ENCODE data around the gene ACVR2A. TPM values are rescaled to one million over a fixed set of nuclear protein-coding genes. Genes with fewer than 3 reads are reported as not detected.

The ACVR2A gene
- total RNA-seq, 1 donor: 39.4 TPM

DNA sequence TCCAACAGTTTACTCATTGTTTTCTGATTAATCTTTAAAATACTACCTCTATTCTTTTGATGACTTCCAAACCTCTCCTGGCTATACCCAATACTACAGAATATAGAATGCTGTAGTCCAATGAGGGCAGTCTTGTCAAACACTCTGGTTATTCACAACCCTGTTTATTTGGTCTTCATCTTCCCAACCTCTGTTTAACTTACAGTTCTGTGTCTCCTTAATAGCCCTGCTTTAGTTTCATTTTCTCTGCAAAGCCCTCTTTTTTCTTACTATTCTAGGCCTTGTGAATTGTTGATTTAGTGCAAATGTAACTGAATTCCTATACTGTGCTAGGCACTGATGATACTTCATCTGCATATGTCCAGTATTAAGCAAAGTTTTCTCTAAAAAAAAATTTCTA is 40.0 kb downstream of the ACVR2A start:
- DNase-seq (ENCODE audit: insufficient read length, low spot score, missing footprints): no peak
- H3K4me2 ChIP-seq (ENCODE audit: insufficient read depth, low read length): peak overlapping the region; percentile 11
- peaks cover 34% of the 10 kb centered on the region for H3K79me2 ChIP-seq (ENCODE audit: insufficient read depth, low read length)

DNA sequence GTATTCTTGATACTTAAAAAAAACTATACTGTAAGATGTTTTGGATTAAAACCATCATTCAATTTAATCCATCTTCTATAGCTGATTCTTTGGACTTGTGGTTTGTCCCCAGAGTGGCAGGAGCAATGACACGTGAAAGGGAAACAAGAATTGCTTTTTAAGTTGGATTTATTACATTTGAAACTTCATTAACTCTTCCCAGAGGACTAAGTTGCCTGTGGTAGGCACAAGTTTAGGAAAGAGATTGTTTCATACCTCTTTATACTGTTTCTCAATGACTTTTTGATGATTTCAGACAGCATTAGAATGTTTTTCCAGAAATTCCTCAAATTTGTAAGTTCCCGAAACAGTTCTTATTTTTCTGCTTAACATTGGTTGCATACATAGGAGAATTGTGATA is 41.3 kb downstream of the ACVR2A start:
- DNase-seq (ENCODE audit: insufficient read length, low spot score, missing footprints): no peak
- H3K9me3 ChIP-seq (ENCODE audit: low read depth, low read length): no peaks in the 10 kb centered on the region
- H3K4me2 ChIP-seq (ENCODE audit: insufficient read depth, low read length): no peak overlapping the region
- TF ChIP-seq, protein P1, sequence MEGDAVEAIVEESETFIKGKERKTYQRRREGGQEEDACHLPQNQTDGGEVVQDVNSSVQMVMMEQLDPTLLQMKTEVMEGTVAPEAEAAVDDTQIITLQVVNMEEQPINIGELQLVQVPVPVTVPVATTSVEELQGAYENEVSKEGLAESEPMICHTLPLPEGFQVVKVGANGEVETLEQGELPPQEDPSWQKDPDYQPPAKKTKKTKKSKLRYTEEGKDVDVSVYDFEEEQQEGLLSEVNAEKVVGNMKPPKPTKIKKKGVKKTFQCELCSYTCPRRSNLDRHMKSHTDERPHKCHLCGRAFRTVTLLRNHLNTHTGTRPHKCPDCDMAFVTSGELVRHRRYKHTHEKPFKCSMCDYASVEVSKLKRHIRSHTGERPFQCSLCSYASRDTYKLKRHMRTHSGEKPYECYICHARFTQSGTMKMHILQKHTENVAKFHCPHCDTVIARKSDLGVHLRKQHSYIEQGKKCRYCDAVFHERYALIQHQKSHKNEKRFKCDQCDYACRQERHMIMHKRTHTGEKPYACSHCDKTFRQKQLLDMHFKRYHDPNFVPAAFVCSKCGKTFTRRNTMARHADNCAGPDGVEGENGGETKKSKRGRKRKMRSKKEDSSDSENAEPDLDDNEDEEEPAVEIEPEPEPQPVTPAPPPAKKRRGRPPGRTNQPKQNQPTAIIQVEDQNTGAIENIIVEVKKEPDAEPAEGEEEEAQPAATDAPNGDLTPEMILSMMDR (IDR thresholded peaks at IDR 0.05; ENCODE audit: extremely low read depth, low read depth, low read length): no peak
- no peak overlapping the region for H2AFZ ChIP-seq (ENCODE audit: low read length)
- no peak overlapping the region for H3K27ac ChIP-seq (ENCODE audit: low read depth, low read length)
- H3K36me3 ChIP-seq (ENCODE audit: insufficient read depth, low read length): no peaks in the 10 kb centered on the region
- no peaks in the 10 kb centered on the region for H3K27me3 ChIP-seq (ENCODE audit: insufficient read depth, low read length)
- no peak overlapping the region for H3K4me3 ChIP-seq (ENCODE audit: insufficient read depth, low read length)
- peaks cover 7% of the 10 kb centered on the region for H4K20me1 ChIP-seq (ENCODE audit: insufficient read depth, low read length)
- H3K4me1 ChIP-seq (ENCODE audit: insufficient read depth, low read length): no peaks in the 10 kb centered on the region
- peaks cover 40% of the 10 kb centered on the region for H3K79me2 ChIP-seq (ENCODE audit: insufficient read depth, low read length)

More for the DNA sequence above, 40.0 kb downstream of the ACVR2A start:
- Histone ChIP-seq H2AFZ (ENCODE audit: low read length) (no peak overlapping the region), H3K4me3 (ENCODE audit: insufficient read depth, low read length) (no peak overlapping the region), H4K20me1 (ENCODE audit: insufficient read depth, low read length) (peaks cover 7% of the 10 kb centered on the region), H3K36me3 (ENCODE audit: insufficient read depth, low read length) (no peaks in the 10 kb centered on the region), H3K9me3 (ENCODE audit: low read depth, low read length) (no peaks in the 10 kb centered on the region), H3K27ac (ENCODE audit: low read depth, low read length) (no peak overlapping the region), H3K4me1 (ENCODE audit: insufficient read depth, low read length) (no peaks in the 10 kb centered on the region), H3K27me3 (ENCODE audit: insufficient read depth, low read length) (no peaks in the 10 kb centered on the region)
- TF ChIP-seq, protein P1 (IDR thresholded peaks at IDR 0.05; ENCODE audit: extremely low read depth, low read depth, low read length): no peak

DNA sequence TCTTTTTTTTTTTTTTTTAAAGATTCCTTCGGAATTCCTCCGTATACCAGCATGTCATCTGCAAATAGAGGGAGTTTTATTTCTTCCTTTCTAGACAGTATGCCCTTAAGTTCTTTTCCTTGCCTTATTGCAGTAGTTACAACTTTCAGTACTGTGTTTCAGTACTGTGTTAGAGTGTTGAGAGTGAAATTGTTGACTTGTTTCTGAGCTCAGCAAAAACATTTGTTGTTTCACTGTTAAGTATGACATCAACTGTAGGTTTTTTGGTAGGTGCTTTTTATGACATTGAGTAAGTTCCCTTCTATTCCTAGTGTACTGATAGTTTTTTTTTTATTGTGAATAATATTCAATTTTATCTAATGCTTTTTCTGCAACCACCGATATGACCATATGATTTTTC is 43.9 kb downstream of the ACVR2A start:
- H2AFZ ChIP-seq (ENCODE audit: low read length): no peak overlapping the region
- H4K20me1 ChIP-seq (ENCODE audit: insufficient read depth, low read length): peaks cover 7% of the 10 kb centered on the region
- no peaks in the 10 kb centered on the region for H3K4me1 ChIP-seq (ENCODE audit: insufficient read depth, low read length)
- no peaks in the 10 kb centered on the region for H3K27me3 ChIP-seq (ENCODE audit: insufficient read depth, low read length)
- H3K36me3 ChIP-seq (ENCODE audit: insufficient read depth, low read length): no peaks in the 10 kb centered on the region
- no peak overlapping the region for H3K27ac ChIP-seq (ENCODE audit: low read depth, low read length)
- H3K4me3 ChIP-seq (ENCODE audit: insufficient read depth, low read length): no peak overlapping the region
- H3K4me2 ChIP-seq (ENCODE audit: insufficient read depth, low read length): peak overlapping the region; percentile 14
- no peaks in the 10 kb centered on the region for H3K9me3 ChIP-seq (ENCODE audit: low read depth, low read length)
- H3K79me2 ChIP-seq (ENCODE audit: insufficient read depth, low read length): peaks cover 44% of the 10 kb centered on the region
- TF ChIP-seq, protein P1 (IDR thresholded peaks at IDR 0.05; ENCODE audit: extremely low read depth, low read depth, low read length): no peak
- DNase-seq (ENCODE audit: insufficient read length, low spot score, missing footprints): no peak

DNA sequence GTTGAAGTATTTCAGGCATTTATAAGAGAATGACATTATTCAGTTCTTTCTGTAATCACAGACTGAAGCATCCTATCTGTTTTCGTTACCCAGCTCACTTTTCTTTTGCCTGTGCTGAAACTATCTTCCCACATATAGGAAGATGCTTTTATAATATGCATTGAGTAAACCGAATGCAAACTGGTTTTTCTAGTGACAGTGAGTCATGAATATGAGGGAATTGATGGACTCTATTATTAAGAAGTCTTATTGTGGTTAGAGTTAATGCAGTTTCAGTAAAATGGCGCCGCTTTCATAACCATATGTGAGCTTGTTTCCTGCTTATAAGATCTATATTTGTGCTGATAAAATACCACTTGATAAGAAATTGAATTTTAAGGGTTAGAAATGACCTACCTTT is 59.2 kb downstream of the ACVR2A start:
- H4K20me1 ChIP-seq (ENCODE audit: insufficient read depth, low read length): no peaks in the 10 kb centered on the region
- no peaks in the 10 kb centered on the region for H3K79me2 ChIP-seq (ENCODE audit: insufficient read depth, low read length)
- TF ChIP-seq, protein P1 (IDR thresholded peaks at IDR 0.05; ENCODE audit: extremely low read depth, low read depth, low read length): no peak
- no peak for DNase-seq (ENCODE audit: insufficient read length, low spot score, missing footprints)
- H3K9me3 ChIP-seq (ENCODE audit: low read depth, low read length): no peaks in the 10 kb centered on the region
- H3K4me1 ChIP-seq (ENCODE audit: insufficient read depth, low read length): no peaks in the 10 kb centered on the region
- H3K36me3 ChIP-seq (ENCODE audit: insufficient read depth, low read length): peaks cover 3% of the 10 kb centered on the region
- H2AFZ ChIP-seq (ENCODE audit: low read length): no peak overlapping the region
- H3K4me2 ChIP-seq (ENCODE audit: insufficient read depth, low read length): no peak overlapping the region
- H3K4me3 ChIP-seq (ENCODE audit: insufficient read depth, low read length): no peak overlapping the region
- H3K27me3 ChIP-seq (ENCODE audit: insufficient read depth, low read length): no peaks in the 10 kb centered on the region
- no peak overlapping the region for H3K27ac ChIP-seq (ENCODE audit: low read depth, low read length)

Measured in osteoblast (primary cell).